ENCODE measurements around the gene CAPN10.

DNA sequence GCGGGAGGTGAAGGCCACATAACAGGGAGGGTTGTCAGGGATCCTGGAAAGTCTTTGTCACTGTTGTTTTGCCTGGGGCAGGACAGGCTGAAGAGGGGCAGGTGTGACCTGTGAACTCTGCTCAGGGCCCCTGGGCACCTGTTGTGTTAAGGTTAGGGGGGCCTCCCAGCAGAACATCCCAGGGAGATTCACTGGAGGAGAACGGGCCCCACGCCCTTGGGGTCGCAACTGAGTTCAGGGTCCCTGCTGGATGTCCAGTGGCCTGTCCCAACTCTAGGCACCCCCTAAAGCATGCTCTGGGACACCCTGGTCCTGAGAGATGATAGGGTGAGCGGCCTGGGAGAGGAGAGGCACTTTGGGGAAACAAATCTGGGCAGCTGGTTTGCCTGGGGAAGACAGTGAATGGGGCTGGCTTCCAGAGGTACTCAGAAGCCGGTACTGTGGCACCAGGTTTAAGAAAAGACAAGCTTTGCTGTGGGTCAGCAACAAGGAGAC lies 61.7 kb downstream of the CAPN10 start:
- TF ChIP-seq POLR2A (IDR thresholded peaks at IDR 0.05) (no peak), POLR2AphosphoS5 (IDR thresholded peaks at IDR 0.05; ENCODE audit: insufficient read depth in 1 of 2, low read depth in 1 of 2) (no peak)
- TF ChIP-seq, protein P1, sequence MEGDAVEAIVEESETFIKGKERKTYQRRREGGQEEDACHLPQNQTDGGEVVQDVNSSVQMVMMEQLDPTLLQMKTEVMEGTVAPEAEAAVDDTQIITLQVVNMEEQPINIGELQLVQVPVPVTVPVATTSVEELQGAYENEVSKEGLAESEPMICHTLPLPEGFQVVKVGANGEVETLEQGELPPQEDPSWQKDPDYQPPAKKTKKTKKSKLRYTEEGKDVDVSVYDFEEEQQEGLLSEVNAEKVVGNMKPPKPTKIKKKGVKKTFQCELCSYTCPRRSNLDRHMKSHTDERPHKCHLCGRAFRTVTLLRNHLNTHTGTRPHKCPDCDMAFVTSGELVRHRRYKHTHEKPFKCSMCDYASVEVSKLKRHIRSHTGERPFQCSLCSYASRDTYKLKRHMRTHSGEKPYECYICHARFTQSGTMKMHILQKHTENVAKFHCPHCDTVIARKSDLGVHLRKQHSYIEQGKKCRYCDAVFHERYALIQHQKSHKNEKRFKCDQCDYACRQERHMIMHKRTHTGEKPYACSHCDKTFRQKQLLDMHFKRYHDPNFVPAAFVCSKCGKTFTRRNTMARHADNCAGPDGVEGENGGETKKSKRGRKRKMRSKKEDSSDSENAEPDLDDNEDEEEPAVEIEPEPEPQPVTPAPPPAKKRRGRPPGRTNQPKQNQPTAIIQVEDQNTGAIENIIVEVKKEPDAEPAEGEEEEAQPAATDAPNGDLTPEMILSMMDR (IDR thresholded peaks at IDR 0.05): no peak

Measured in vagina (tissue), 2 donors.